Measurements from ENCODE around the gene PRM2.

- TF ChIP-seq, protein P1, sequence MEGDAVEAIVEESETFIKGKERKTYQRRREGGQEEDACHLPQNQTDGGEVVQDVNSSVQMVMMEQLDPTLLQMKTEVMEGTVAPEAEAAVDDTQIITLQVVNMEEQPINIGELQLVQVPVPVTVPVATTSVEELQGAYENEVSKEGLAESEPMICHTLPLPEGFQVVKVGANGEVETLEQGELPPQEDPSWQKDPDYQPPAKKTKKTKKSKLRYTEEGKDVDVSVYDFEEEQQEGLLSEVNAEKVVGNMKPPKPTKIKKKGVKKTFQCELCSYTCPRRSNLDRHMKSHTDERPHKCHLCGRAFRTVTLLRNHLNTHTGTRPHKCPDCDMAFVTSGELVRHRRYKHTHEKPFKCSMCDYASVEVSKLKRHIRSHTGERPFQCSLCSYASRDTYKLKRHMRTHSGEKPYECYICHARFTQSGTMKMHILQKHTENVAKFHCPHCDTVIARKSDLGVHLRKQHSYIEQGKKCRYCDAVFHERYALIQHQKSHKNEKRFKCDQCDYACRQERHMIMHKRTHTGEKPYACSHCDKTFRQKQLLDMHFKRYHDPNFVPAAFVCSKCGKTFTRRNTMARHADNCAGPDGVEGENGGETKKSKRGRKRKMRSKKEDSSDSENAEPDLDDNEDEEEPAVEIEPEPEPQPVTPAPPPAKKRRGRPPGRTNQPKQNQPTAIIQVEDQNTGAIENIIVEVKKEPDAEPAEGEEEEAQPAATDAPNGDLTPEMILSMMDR (IDR thresholded peaks at IDR 0.05; ENCODE audit: low read depth, low read length): peak; percentile 74
- no peak for TF ChIP-seq EZH2phosphoT487 (IDR thresholded peaks at IDR 0.05; ENCODE audit: low read depth)
These were observed 18.9 kb downstream of the PRM2 start for GRCh38 chr16:11257131-11257938.

Data from OCI-LY3 (cell line).